GM12873 (cell line): Measurements from ENCODE around the gene IFITM1.
"Not testable (repeated sequence)": the region's sequence is repeated elsewhere in the genome, so short reads cannot be mapped to it uniquely, and the experiment has no call there.

ENCODE experiments used
- TF ChIP-seq, protein P1 (sequence below): IDR thresholded peaks from 2 replicates; pipeline ENCODE4 v1.5.1; 2012; ENCODE audit warnings: low read depth, mild to moderate bottlenecking, moderate library complexity, low read length, control low read depth; ENCODE audit not compliant: insufficient read depth; ENCODE audit errors: missing control alignments

Gene IFITM1

DNA sequence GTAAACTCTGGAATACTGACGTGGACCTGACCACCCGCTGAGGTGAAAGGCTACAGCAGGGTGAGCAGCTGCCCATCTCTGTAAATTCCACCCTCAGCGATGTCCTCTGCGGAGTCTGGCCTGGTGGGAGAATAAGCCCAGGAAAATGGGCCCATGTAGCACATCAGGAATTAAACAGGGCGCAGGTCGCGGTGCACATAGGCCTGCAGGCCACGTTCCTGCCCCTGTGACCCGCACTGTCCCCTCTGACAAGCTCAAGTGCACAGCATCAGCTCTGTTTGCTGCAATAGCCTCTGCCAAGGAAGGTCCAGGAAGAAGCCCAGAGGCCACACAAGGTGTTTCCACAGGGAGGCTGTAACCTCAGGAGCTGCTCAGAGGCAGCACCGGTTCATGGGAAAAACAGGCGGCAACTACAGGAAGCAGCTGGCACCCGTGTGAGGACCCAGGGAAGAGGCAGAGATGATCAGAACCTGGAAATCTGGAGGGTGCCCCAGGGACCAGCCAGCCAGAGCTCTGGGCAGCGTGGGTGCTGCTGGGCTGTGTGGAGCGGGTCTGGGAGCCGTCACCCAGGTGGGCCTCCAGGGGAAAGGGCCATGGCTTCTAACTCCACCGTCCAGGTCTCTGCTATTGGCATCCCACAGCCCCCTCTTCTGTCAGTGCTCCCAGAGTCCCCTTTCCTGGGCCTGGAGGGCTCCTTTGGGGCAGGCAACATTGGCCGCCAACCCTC lies 7.0 kb upstream of the IFITM1 start:
- TF ChIP-seq, protein P1, sequence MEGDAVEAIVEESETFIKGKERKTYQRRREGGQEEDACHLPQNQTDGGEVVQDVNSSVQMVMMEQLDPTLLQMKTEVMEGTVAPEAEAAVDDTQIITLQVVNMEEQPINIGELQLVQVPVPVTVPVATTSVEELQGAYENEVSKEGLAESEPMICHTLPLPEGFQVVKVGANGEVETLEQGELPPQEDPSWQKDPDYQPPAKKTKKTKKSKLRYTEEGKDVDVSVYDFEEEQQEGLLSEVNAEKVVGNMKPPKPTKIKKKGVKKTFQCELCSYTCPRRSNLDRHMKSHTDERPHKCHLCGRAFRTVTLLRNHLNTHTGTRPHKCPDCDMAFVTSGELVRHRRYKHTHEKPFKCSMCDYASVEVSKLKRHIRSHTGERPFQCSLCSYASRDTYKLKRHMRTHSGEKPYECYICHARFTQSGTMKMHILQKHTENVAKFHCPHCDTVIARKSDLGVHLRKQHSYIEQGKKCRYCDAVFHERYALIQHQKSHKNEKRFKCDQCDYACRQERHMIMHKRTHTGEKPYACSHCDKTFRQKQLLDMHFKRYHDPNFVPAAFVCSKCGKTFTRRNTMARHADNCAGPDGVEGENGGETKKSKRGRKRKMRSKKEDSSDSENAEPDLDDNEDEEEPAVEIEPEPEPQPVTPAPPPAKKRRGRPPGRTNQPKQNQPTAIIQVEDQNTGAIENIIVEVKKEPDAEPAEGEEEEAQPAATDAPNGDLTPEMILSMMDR, result no peak

DNA sequence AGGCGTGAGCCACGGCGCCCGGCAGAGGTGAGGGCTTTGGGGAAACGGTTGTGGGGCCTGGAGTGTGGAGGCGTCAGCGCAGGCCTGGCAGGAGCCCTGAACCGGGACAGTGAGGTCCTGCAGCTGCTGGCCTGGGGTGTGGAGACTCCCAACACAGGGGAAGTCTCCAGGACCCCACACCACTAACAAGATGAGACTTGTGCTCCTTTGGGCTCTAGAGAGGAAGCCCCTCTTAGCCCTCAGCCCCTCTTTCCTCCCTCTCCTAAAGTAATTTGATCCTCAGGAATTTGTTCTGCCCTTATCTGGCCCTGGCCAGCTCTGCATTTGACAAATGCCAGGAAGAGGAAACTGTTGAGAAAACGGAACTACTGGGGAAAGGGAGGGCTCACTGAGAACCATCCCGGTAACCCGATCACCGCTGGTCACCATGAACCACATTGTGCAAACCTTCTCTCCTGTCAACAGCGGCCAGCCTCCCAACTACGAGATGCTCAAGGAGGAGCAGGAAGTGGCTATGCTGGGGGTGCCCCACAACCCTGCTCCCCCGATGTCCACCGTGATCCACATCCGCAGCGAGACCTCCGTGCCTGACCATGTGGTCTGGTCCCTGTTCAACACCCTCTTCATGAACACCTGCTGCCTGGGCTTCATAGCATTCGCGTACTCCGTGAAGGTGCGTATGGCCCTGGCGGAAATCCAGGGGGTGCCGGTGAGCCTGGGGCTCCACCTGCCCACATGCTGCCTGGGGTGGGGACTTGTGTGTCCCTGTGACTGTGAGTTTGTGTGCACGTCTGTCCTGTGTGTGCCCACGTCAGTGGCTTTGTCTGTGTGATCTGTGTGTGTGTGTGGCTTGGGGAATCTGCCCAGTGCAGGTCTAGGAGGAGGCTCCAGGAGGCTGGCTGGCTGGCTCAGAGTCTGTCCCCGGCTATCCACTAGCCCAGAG lies 5.8 kb upstream of the IFITM1 start, which contains the start of gene IFITM2:
TSS of gene IFITM2 (plus strand) at position 51 of the 943 bp plus-strand sequence. CDS start at position 428, 377 bp downstream.
- TF ChIP-seq, protein P1, result not testable (repeated sequence)

DNA sequence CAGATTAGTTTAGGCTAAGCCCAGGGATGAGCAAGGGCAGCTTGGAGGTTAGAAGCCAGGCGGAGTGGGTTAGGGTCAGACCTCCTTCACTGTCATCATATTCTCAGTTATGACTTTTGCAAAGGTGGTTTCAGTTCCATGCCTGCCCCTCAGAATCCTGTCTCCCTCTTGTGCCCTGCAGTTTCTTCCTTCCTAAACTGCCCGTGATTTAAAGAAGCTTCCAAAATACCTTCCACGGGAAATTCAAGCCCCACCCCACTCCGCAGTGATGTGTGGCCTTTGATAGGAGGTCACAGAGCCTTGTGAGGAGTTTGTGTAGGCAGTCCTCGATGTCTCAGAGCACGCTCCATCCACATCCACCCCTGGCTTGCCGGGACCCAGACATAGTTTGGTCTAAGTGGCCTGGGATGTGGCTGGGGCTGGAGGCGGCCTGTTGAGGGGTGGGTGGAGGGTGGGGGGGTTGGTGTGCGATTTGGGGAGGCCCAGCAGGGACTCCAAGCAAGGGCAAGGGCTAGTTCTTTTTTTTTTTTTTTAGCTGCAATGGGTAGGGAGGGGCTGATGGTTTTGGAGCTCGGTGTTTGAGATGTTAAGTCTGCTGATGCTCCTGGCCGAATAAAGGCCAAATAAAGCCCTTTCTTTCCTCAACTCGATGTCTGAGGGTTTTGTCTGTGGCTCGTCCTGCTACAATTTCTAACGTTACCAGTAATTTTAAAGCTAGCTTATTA lies 1.6 kb upstream of the IFITM1 start:
- TF ChIP-seq, protein P1, result no peak

DNA sequence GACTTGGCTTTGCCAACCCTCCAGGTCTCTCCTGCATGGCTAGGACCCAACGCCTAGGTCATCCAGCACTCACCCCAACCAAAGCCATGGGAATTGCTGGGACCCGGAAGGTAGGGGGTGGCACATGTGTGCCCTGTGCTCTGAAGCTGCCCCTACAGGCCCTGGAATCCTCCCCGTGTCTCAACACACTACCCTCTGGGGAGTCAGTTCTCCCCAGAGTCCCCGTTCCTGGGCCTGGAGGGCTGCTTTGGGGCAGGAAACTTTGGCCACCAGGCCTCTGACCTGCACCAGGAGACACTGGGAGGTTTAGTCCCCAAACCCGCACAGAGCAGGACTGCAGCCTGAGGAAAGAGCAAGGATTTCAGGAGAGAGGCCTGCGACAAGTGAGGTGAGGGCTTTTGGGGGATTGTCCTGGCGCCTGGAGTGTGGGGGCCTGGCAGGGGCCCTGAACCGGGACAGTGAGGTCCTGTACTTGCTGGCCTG lies 495 bp upstream of the IFITM1 start:
- TF ChIP-seq, protein P1, result no peak

DNA sequence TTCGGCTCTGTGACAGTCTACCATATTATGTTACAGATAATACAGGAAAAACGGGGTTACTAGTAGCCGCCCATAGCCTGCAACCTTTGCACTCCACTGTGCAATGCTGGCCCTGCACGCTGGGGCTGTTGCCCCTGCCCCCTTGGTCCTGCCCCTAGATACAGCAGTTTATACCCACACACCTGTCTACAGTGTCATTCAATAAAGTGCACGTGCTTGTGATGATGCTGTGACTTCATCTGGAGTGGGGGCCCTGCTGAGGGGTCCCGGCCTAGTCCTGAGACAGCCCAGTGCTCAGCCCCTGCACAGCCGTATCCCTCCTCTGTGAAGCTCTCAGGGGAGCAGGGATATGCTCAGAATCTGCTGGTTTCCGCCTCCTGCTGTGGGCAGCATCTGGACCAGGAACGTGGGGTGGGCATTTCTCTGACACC lies 1.2 kb downstream of the IFITM1 start:
- TF ChIP-seq, protein P1, result no peak

DNA sequence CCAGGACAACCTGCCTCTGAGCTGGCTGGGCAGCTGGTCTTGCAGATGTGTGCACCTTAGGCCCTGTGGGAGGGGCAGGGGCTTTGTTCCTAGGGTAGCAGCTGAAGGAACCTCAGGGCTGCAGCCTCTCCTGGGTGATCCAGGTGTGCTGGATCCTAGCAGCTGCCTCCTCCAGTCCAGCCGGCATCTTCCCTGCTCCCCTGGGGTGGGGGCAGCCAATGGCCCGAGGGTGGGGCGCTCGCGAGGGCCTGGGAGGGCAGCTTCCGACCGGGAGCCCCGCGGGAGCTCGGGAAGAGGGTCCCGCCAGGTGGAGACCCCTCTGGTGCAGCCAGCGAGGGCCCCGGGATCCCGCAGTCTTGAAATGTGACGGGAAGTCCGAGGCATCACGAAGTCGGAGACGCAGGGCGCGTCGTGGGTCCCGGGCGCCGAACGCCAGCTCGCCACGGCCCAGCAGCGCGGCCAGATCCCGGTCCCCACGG lies 1.7 kb downstream of the IFITM1 start:
- TF ChIP-seq, protein P1, result no peak
